ENCODE measurements around the gene VAPB. TPM values are rescaled to one million over a fixed set of nuclear protein-coding genes. Genes with fewer than 3 reads are reported as not detected.
A peak's percentile ranks its signal among the peaks of the same experiment; 100 is the strongest.

The VAPB gene
- total RNA-seq, 3 donors from 2014 or later: 34.8 to 39.1 (median 35.9) TPM

DNA sequence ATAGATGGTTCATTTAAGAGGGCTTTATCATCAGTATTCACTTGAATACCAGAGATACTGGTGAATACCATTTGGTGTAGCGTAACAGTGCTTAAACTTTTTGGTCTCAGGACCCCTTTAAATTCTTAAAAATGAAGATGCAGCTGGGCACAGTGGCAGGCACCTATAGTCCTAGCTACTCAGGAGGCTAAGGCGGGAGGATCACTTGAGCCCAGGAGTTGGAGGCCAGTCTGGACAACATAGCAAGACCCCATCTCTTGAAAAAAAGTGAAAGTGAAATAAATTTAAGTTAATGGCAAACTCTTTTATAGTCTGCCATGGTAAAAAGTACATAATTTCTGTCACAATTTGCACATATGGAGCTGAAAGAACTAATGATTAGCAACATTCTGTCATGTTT is 39.3 kb downstream of the VAPB start:
- Mint-ChIP-seq H3K27me3 (ENCODE audit: low read depth) (no peaks in the 10 kb centered on the region), H3K9me3 (no peaks in the 10 kb centered on the region), H3K36me3 (ENCODE audit: insufficient read depth) (peaks cover 16% of the 10 kb centered on the region), H3K4me3 (no peak overlapping the region), H3K4me1 (ENCODE audit: low read depth) (peaks cover 27% of the 10 kb centered on the region)
- DNase-seq (no peak), ATAC-seq (no peak)

DNA sequence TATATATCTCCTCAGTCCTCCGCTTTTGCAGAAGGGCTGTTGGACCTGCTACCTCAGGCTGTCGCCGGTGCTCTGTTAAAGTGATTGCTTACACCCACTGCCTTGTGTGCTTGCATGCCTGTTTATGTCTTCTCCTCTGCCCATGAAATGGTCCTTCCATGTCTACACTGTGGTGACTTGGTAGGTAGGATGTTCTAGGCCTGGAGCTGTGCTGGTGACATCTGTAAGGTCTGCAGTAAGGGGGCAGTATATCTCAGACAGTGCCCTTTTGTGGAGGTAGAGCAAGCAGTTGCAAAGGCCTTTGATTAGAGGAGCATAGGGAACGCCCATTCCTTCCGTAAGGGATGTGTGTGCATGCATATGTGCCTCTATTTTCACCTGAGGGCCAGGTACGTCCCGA is 40.3 kb downstream of the VAPB start:
- H3K27me3 Mint-ChIP-seq (ENCODE audit: low read depth): no peaks in the 10 kb centered on the region
- DNase-seq (no peak), ATAC-seq (no peak)
- H3K4me3 Mint-ChIP-seq: no peak overlapping the region
- H3K4me1 Mint-ChIP-seq (ENCODE audit: low read depth): peaks cover 33% of the 10 kb centered on the region
- no peaks in the 10 kb centered on the region for H3K9me3 Mint-ChIP-seq
- H3K36me3 Mint-ChIP-seq (ENCODE audit: insufficient read depth): peaks cover 14% of the 10 kb centered on the region

DNA sequence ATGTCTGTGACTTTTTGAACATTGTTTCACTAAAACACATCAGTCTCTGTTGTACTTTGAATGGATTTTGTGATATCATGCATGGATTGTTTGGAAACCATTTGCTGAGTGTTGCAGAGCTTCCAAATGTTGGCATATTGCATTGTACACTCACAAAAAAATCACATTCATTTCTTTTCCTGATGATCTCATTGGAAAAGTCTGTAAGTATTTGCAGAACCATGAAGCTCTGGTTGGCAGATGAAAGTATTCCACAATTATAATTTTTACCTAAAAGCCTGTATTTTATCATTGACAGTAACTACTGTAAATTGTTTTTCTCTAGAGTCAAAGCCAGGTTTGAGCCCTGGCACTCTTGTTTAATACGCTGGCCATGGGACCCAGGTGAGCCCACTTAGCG is 42.1 kb downstream of the VAPB start:
- H3K36me3 Mint-ChIP-seq (ENCODE audit: insufficient read depth): peaks cover 16% of the 10 kb centered on the region
- H3K27me3 Mint-ChIP-seq (ENCODE audit: low read depth): no peaks in the 10 kb centered on the region
- no peaks in the 10 kb centered on the region for H3K9me3 Mint-ChIP-seq
- no peak overlapping the region for H3K4me3 Mint-ChIP-seq
- peaks cover 31% of the 10 kb centered on the region for H3K4me1 Mint-ChIP-seq (ENCODE audit: low read depth)
- ATAC-seq: no peak
- DNase-seq: no peak

DNA sequence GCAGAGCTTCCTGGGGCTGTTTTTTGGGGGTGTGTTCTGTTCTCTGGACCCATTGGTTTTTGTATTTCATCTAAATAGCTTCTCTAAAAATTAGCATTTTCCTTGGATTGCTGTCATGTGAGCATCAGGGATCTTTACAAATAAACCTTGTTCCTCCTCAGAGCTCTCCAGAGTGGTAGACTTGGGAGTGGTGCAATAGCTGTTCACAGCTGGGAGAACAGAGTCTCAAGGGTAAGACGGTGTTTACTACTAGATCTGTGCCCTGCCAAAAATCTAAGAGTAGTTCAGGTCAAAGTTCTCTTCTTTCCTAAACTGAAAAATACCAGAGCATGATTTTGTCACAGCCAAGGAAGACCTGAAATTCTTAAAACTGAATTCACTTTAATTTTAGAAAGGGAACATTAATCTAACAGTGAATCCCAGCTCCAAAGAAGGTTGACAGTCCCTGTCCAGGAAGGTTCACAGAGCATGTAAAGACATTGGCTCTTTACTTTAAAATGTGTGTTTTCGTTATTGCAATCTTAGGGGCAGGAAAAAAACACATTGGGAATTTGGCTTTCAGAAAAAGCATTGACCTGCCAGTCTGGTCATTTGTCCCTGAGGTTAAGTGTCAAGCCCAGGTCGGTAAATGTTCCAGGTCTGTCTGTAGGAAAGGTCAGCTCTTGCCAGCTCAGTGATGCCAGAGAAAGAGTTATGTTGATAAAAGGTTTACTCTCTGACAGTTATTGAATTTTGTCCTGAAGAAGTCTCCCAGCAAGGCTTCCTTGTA is 43.3 kb downstream of the VAPB start:
- H3K4me3 Mint-ChIP-seq: no peak overlapping the region
- H3K9me3 Mint-ChIP-seq: no peaks in the 10 kb centered on the region
- peaks cover 16% of the 10 kb centered on the region for H3K36me3 Mint-ChIP-seq (ENCODE audit: insufficient read depth)
- peaks cover 33% of the 10 kb centered on the region for H3K4me1 Mint-ChIP-seq (ENCODE audit: low read depth)
- ATAC-seq (no peak), DNase-seq (no peak)
- no peaks in the 10 kb centered on the region for H3K27me3 Mint-ChIP-seq (ENCODE audit: low read depth)

DNA sequence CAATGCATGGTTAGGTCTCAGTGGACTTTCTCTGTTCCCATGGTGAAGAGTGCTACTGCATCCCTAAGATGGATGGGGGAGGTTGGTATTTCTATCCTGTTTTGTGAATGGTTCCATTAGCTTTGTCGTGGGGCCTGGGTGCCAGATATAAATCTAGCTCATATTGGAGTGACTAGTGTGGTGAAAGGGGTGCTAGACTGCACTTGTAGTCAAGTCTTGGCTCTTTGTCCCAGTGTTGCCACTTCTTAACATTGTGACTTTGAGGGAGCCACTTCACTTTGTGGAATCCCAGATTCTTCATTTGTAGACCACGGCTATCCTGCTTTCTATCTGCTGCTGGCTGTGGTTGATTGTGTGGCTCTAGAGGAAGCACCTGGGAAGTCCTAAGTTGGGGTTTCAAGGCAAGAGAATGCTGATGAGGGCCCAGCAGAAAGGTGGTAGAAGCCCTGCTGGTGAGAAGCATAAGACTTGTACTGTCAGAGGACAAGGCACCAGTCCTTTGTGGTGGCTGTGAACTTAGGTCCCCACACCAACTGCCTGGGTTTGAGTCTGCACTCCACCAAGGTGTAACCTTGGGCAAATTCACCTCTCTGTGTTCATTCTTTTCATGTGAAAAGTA is 44.1 kb downstream of the VAPB start:
- Mint-ChIP-seq H3K27me3 (ENCODE audit: low read depth) (no peaks in the 10 kb centered on the region), H3K4me3 (no peak overlapping the region), H3K9me3 (no peaks in the 10 kb centered on the region), H3K4me1 (ENCODE audit: low read depth) (peaks cover 38% of the 10 kb centered on the region), H3K36me3 (ENCODE audit: insufficient read depth) (peaks cover 19% of the 10 kb centered on the region)
- ATAC-seq: no peak
- no peak for DNase-seq

DNA sequence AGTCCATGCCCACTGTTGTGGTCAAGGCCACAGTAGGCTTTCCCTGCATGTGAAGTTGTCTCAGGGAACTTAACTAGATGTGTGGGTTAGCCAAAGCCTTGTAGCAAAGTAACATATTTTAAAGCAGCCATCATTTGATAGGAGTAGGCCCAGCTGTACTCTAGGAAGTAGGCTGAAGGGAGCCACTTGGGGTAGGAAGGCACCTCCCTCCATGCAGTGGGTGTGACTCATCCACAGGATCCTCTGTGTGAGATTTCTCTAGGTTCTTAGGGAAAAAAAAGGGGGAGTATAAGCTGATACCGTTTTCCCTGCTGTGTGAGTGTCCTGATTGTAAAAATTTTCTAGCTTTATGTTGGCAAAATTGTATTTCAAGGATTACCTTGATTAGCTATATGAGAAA is 44.7 kb downstream of the VAPB start:
- no peaks in the 10 kb centered on the region for H3K9me3 Mint-ChIP-seq
- peaks cover 40% of the 10 kb centered on the region for H3K4me1 Mint-ChIP-seq (ENCODE audit: low read depth)
- no peak for ATAC-seq
- no peaks in the 10 kb centered on the region for H3K27me3 Mint-ChIP-seq (ENCODE audit: low read depth)
- H3K4me3 Mint-ChIP-seq: no peak overlapping the region
- DNase-seq: no peak
- peaks cover 23% of the 10 kb centered on the region for H3K36me3 Mint-ChIP-seq (ENCODE audit: insufficient read depth)

DNA sequence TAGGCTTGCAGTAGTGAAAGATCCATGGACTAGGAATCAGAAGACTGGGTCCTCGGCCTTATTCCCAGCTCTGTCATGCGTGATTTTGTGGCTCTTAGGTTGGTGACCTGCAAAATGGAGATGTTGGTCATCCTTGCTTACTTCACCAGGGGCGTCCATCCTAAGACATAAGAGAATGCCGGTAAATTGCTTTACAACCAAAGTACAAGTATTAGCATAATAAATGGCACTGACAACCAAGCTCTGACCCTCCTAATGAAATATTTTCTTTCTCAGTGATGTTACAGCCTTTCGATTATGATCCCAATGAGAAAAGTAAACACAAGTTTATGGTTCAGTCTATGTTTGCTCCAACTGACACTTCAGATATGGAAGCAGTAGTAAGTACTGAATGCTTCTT is 45.3 kb downstream of the VAPB start:
- Mint-ChIP-seq H3K27me3 (ENCODE audit: low read depth) (no peaks in the 10 kb centered on the region), H3K36me3 (ENCODE audit: insufficient read depth) (peaks cover 23% of the 10 kb centered on the region), H3K4me3 (no peak overlapping the region), H3K9me3 (no peaks in the 10 kb centered on the region), H3K4me1 (ENCODE audit: low read depth) (peaks cover 41% of the 10 kb centered on the region)
- no peak for ATAC-seq
- DNase-seq: no peak

DNA sequence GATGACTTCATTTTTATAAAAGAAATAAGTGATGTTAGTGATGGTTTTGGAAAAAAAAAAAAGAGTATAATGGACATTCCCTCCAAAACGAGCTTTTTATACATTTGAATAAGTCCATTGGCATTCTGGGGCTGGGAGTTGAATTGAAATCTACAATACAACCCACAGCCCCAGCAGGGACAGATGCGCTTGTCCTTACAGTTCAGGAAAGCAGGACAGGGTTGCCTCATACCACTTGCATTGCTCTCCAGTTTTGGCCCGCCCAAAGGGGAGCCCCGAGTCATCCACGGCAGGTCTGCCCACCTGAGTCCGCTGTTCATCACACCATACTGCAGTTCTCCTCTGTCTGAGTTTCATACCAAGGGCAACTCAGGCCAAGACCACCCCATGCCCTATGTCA is 46.2 kb downstream of the VAPB start:
- Mint-ChIP-seq H3K9me3 (no peaks in the 10 kb centered on the region), H3K36me3 (ENCODE audit: insufficient read depth) (peaks cover 27% of the 10 kb centered on the region), H3K4me1 (ENCODE audit: low read depth) (peaks cover 41% of the 10 kb centered on the region), H3K4me3 (no peak overlapping the region), H3K27me3 (ENCODE audit: low read depth) (no peaks in the 10 kb centered on the region)
- ATAC-seq (no peak), DNase-seq (no peak)

DNA sequence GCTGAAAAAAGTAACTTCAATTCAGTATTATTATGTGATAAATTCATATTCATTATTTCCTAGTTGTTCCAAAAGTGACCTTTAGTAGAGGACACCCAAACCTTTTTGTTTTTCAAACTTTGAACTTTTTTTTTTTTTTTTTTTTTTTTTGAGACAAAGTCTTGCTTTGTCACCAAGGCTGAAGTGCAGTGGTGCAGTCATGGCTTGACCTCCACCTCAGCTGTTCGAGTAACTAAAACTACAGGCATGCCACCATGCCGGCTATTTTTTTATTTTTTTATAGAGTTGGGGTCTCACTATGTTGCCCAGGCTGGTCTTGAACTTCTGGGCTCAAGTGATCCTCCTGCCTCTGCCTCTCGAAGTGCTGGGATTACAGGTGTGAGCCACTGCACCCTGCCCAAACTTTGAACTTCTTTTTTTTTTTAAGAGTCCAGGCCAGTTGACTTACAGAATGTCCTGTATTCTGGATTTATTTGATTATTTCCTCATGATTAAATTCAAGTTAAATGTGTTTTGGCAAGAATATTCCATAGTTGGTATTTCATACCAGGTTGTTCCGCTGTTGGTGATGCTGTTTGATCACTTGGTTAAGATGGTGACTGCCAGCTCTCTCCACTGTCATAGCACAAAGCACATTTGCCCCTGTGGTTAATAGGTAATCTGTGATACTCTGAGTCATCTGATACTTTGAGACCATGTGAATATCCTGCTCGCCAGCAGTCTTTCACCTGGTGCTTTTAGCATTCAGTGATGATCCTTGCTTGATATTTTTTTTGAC is 48.0 kb downstream of the VAPB start:
- Mint-ChIP-seq H3K4me3 (no peak overlapping the region), H3K4me1 (ENCODE audit: low read depth) (peaks cover 36% of the 10 kb centered on the region), H3K36me3 (ENCODE audit: insufficient read depth) (peaks cover 26% of the 10 kb centered on the region), H3K9me3 (no peaks in the 10 kb centered on the region), H3K27me3 (ENCODE audit: low read depth) (no peaks in the 10 kb centered on the region)
- no peak for DNase-seq
- peak in 1 of 2 donors; percentile 30 for ATAC-seq

DNA sequence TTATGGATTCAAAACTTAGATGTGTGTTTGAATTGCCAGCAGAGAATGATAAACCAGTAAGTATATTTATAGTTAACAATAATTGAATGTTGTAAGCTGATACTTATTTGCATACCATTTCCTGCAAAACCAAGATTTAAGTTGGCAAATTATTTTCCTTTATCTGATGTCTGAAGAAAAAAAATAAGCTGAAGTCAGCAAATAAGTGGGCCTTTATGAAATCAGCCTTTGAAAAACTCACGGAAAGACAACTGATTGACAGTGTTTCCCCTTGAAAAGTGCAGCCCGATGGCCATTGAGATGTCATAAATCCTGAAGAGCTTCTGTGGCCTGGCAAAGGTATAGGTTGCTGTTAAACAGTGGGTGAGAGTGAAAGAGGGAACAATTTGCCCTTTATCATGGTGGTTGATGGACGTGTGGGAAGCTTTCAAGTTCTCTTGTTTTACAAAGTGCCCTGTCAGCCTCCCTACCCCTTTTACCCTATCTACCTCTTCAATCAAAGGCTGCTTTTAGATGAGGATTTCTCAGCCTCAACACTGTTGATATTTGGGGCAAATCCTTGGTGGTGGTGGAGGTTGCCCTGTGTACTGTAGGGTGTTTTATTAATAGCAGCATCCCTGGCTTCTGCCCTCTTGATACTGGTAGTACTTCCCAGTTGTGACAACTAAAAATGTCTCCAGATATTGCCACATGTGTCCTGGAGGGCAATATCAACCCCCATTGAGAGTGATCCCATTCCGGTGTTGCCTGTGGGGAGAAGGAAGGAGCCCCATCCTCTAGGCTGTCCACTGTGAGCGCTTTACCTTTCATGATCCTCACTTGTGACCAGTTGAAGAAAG is 50.2 kb downstream of the VAPB start:
- Mint-ChIP-seq H3K9me3 (no peaks in the 10 kb centered on the region), H3K36me3 (ENCODE audit: insufficient read depth) (peaks cover 35% of the 10 kb centered on the region), H3K4me1 (ENCODE audit: low read depth) (peaks cover 18% of the 10 kb centered on the region), H3K27me3 (ENCODE audit: low read depth) (no peaks in the 10 kb centered on the region), H3K4me3 (no peak overlapping the region)
- DNase-seq (no peak), ATAC-seq (no peak)

DNA sequence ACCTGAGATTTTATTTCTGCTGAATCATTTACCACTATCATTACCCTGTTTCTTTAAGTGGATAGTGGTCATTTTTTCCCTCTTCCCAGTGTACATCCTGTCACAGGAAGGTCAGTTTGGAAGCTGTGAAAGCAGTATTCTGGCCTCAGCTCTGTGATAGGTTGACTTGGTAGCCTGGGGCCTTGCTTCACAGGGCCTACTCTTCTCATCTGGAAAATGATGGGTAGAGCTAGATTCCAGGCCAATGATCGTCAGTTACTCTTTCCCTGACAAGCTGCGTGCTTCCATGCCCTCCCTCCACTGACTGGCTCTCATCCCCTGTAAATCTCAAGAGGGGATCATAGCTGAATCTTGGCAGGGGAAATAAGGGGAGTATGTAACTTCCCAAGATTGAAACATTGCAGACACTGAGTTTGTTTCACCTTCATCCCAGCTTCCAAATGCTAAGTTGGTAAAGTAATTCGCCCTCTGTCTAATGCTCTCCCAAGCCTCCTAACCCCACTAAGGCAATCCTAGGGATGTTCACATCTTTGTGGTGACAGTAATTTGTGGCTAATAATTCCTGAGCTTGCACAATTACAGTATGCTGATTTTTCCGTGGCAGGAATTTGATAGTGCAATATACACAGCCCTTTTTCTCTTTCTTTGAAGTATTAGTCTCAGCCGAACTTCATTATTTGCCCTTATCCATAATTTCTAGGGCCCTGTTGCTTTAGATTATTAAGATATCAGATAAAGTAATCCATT is 51.2 kb downstream of the VAPB start:
- no peak overlapping the region for H3K4me3 Mint-ChIP-seq
- H3K4me1 Mint-ChIP-seq (ENCODE audit: low read depth): peaks cover 16% of the 10 kb centered on the region
- H3K36me3 Mint-ChIP-seq (ENCODE audit: insufficient read depth): peaks cover 36% of the 10 kb centered on the region
- H3K27me3 Mint-ChIP-seq (ENCODE audit: low read depth): no peaks in the 10 kb centered on the region
- ATAC-seq (no peak), DNase-seq (no peak)
- H3K9me3 Mint-ChIP-seq: no peaks in the 10 kb centered on the region

DNA sequence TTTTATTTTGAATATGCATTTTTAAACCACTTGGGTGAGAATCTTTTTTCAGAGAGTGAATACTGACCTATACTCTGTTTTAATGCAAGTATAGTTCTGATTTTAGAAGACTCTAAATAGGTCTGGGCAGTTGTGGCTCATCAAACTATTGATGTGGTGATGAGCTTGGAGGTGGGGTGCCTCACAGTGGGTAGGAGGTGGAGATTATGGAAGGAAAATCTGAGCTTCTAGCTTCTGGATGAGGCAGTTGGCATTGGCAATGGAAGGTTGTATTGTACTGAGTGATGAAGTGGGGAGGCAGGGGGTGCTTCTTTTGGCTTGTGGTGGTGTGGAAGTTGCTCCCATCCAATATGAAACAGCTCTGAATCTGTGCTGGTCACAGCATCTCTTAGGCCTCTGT is 52.7 kb downstream of the VAPB start:
- Mint-ChIP-seq H3K9me3 (no peaks in the 10 kb centered on the region), H3K27me3 (ENCODE audit: low read depth) (no peaks in the 10 kb centered on the region), H3K36me3 (ENCODE audit: insufficient read depth) (peaks cover 37% of the 10 kb centered on the region), H3K4me3 (no peak overlapping the region), H3K4me1 (ENCODE audit: low read depth) (peaks cover 16% of the 10 kb centered on the region)
- ATAC-seq (no peak), DNase-seq (no peak)

DNA sequence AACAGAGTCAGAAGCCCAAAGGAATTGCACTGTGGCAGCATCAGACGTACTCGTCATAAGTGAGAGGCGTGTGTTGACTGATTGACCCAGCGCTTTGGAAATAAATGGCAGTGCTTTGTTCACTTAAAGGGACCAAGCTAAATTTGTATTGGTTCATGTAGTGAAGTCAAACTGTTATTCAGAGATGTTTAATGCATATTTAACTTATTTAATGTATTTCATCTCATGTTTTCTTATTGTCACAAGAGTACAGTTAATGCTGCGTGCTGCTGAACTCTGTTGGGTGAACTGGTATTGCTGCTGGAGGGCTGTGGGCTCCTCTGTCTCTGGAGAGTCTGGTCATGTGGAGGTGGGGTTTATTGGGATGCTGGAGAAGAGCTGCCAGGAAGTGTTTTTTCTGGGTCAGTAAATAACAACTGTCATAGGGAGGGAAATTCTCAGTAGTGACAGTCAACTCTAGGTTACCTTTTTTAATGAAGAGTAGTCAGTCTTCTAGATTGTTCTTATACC is 55.8 kb downstream of the VAPB start:
- DNase-seq (no peak), ATAC-seq (no peak)
- H3K4me3 Mint-ChIP-seq: no peak overlapping the region
- H3K9me3 Mint-ChIP-seq: no peaks in the 10 kb centered on the region
- H3K27me3 Mint-ChIP-seq (ENCODE audit: low read depth): no peaks in the 10 kb centered on the region
- H3K4me1 Mint-ChIP-seq (ENCODE audit: low read depth): peaks cover 2% of the 10 kb centered on the region
- peaks cover 36% of the 10 kb centered on the region for H3K36me3 Mint-ChIP-seq (ENCODE audit: insufficient read depth)

Measured in activated T-cell treated with anti-CD3 and anti-CD28 coated beads, Interleukin-2, amount 50 U/mL, for 4 hours (primary cell).